SIG-M5 treated with dmso at 0.1 percent for 504 hours (cell line): ENCODE measurements around the gene SULT4A1.

Experiments used
- DNase-seq: peaks from one replicate; lab custom pipeline; 2025; ENCODE audit not compliant: unreplicated experiment; lab: John Stamatoyannopoulos, UW

SULT4A1 gene

GRCh38 chr22:43861529-43861928, 784 bp downstream of the SULT4A1 start:
- no peak for DNase-seq

GRCh38 chr22:43860831-43861230, 1.5 kb downstream of the SULT4A1 start:
- DNase-seq, result no peak

GRCh38 chr22:43860126-43860525, 2.2 kb downstream of the SULT4A1 start:
- no peak for DNase-seq

- no peak for DNase-seq
Observed at GRCh38 chr22:43859621-43860020, 2.7 kb downstream of the SULT4A1 start.

- no peak for DNase-seq
Observed at GRCh38 chr22:43859176-43859575, 3.1 kb downstream of the SULT4A1 start.

GRCh38 chr22:43858156-43858895, 4.0 kb downstream of the SULT4A1 start:
- DNase-seq, result no peak

- DNase-seq, result no peak
Observed at GRCh38 chr22:43857367-43857766, 4.9 kb downstream of the SULT4A1 start.

GRCh38 chr22:43855431-43855830, 6.9 kb downstream of the SULT4A1 start:
- no peak for DNase-seq

- no peak for DNase-seq
Observed at GRCh38 chr22:43854786-43855271, 7.5 kb downstream of the SULT4A1 start.

GRCh38 chr22:43854121-43854785, 8.1 kb downstream of the SULT4A1 start:
- DNase-seq, result no peak

- no peak for DNase-seq
Observed at GRCh38 chr22:43853328-43853931, 8.9 kb downstream of the SULT4A1 start.

- no peak for DNase-seq
Observed at GRCh38 chr22:43852573-43853327, 9.6 kb downstream of the SULT4A1 start.

GRCh38 chr22:43851979-43852307, 10.4 kb downstream of the SULT4A1 start:
- no peak for DNase-seq

- no peak for DNase-seq
Observed at GRCh38 chr22:43851058-43851978, 11.0 kb downstream of the SULT4A1 start.

GRCh38 chr22:43850529-43850928, 11.8 kb downstream of the SULT4A1 start:
- no peak for DNase-seq

GRCh38 chr22:43849731-43850130, 12.6 kb downstream of the SULT4A1 start:
- DNase-seq, result no peak

- peak; percentile 18 for DNase-seq
Observed at GRCh38 chr22:43848366-43849171, 13.7 kb downstream of the SULT4A1 start.

GRCh38 chr22:43847376-43848289, 14.7 kb downstream of the SULT4A1 start:
- DNase-seq, result no peak

GRCh38 chr22:43846966-43847365, 15.3 kb downstream of the SULT4A1 start:
- no peak for DNase-seq
